GM13976 (cell line): ENCODE results near the gene CTXND2.

Source experiments
- DNase-seq: peaks from one replicate; pipeline ENCODE4 v3.0.0; 2012; ENCODE audit warnings: low spot score
- CTCF ChIP-seq: IDR thresholded peaks from 2 replicates; pipeline ENCODE4 v1.5.1; 2012; ENCODE audit warnings: borderline replicate concordance, mild to moderate bottlenecking; ENCODE audit not compliant: insufficient read depth; ENCODE audit errors: extremely low read depth, missing control alignments, control extremely low read depth
- in situ Hi-C: fragments of 300-500 bp; cut with MboI; formaldehyde crosslinking; loops from one replicate; pipeline ENCODE4 v1.12.0; 2022; ENCODE audit warnings: low sequenced_read_pairs, mixed read lengths, inconsistent platforms; ENCODE audit not compliant: unreplicated experiment

CTXND2 gene

GRCh38 chr1:150909585-150910180 lies 22.7 kb downstream of the CTXND2 start:
- in situ Hi-C loops, result no loop called here
- TF ChIP-seq CTCF, result no peak
- DNase-seq, result no peak

GRCh38 chr1:150912623-150913022 lies 25.7 kb downstream of the CTXND2 start:
- no peak for TF ChIP-seq CTCF
- no peak for DNase-seq
- in situ Hi-C loops, result no loop called here

GRCh38 chr1:150917387-150917786 lies 30.5 kb downstream of the CTXND2 start:
- no peak for TF ChIP-seq CTCF
- in situ Hi-C loops, result no loop called here

GRCh38 chr1:150922519-150922975 lies 35.6 kb downstream of the CTXND2 start:
- in situ Hi-C loops, result no loop called here
- DNase-seq, result peak; percentile 85
- TF ChIP-seq CTCF, result peak; percentile 73

More at GRCh38 chr1:150917387-150917786, 30.5 kb downstream of the CTXND2 start:
- DNase-seq, result no peak

GRCh38 chr1:150925080-150925479 lies 38.1 kb downstream of the CTXND2 start:
- in situ Hi-C loops, result no loop called here
- no peak for DNase-seq
- TF ChIP-seq CTCF, result no peak

- peak; percentile 91 for DNase-seq
- in situ Hi-C loops, result no loop called here
- no peak for TF ChIP-seq CTCF
Measured at GRCh38 chr1:150926097-150926741, 39.3 kb downstream of the CTXND2 start, which contains the start of gene SETDB1. Gene SETDB1, plus strand, starts transcription at chr1:150926363. Its CDS starts 1,352 bp downstream, at chr1:150927715.

GRCh38 chr1:150927624-150928023 lies 40.7 kb downstream of the CTXND2 start:
- in situ Hi-C loops, result no loop called here
- DNase-seq, result no peak
- TF ChIP-seq CTCF, result no peak
